ACC112 (cell line): ENCODE measurements around the gene PEAK1.
A peak's percentile ranks its signal among the peaks of the same experiment; 100 is the strongest.

Experiments used
- H2AFZ ChIP-seq: fragments of 200-600 bp; sonication (generic); one replicate; pipeline ENCODE4 v1.6.0; 2017; ENCODE audit warnings: antibody characterized with exemption, low read length; ENCODE audit not compliant: unreplicated experiment
- H3K27ac ChIP-seq: fragments of 200-600 bp; sonication (generic); 2 replicates; pipeline ENCODE4 v1.5.1; 2014; ENCODE audit warnings: low read depth, mild to moderate bottlenecking, antibody characterized with exemption, low read length, moderate library complexity
- H3K27me3 ChIP-seq: fragments of 200-600 bp; sonication (generic); 2 replicates; pipeline ENCODE4 v1.6.1; 2014; ENCODE audit warnings: mild to moderate bottlenecking, antibody characterized with exemption, low read length, moderate library complexity, mixed read lengths; ENCODE audit not compliant: insufficient read depth
- H3K36me3 ChIP-seq: fragments of 200-600 bp; sonication (generic); 2 replicates; pipeline ENCODE4 v1.6.1; 2016; ENCODE audit warnings: mild to moderate bottlenecking, antibody characterized with exemption, low read length, moderate library complexity, mixed read lengths; ENCODE audit not compliant: insufficient read depth
- H3K4me1 ChIP-seq: fragments of 200-600 bp; sonication (generic); one replicate; pipeline ENCODE4 v1.6.1; 2016; ENCODE audit warnings: low read length, mixed read lengths; ENCODE audit not compliant: insufficient read depth, unreplicated experiment, control insufficient read depth
- H3K4me3 ChIP-seq: fragments of 200-600 bp; sonication (generic); 2 replicates; pipeline ENCODE4 v1.5.1; 2014; ENCODE audit warnings: mild to moderate bottlenecking, low read depth, low read length
- H3K79me2 ChIP-seq: fragments of 200-600 bp; sonication (generic); one replicate; pipeline ENCODE4 v1.6.0; 2016; ENCODE audit warnings: low read length; ENCODE audit not compliant: control insufficient read depth, unreplicated experiment, insufficient read depth

The PEAK1 gene

DNA sequence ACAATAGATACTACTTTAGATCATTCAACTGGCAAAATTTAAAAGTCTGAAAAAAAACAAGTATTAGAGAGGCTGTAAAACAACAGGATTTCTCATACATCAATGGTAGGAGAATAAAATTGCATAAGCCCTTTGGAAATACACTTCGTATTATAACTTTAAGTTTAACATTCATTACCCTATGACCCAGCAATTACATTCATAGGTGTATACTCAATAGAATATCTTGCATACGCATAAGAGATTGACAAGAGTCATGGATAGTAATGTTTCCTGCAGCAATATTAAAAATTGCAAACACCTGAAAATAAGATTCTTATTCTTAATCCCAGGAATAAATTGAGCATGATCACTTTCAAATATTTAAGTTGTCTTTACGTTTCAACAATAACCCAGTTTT is 63.6 kb downstream of the PEAK1 start:
- no peaks in the 10 kb centered on the region for H3K27me3 ChIP-seq
- no peak overlapping the region for H3K27ac ChIP-seq
- no peaks in the 10 kb centered on the region for H3K36me3 ChIP-seq
- peaks cover 16% of the 10 kb centered on the region for H3K4me1 ChIP-seq
- H3K4me3 ChIP-seq = no peak overlapping the region
- H2AFZ ChIP-seq = no peak overlapping the region
- peaks cover 47% of the 10 kb centered on the region for H3K79me2 ChIP-seq

DNA sequence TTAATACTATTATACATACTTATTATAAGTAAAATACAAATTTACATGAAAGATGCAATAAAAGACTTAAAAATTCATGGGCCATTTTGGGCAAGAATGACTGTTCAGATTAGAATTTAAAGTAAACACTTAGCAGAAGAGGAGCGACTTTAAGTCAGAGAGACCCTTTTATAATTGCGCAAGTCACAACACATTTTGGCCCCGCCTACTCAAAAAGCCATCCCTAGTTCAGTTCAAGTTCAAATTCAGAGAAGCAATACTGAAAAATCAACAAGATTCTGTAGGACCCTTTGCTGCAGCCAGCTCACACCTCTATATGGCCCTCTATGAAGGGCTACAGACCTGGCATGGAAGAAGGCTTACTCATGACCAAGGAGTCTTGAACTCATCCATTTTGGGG is 64.6 kb downstream of the PEAK1 start:
- Histone ChIP-seq H3K27me3 (no peaks in the 10 kb centered on the region), H3K36me3 (no peaks in the 10 kb centered on the region), H3K27ac (no peak overlapping the region), H3K4me1 (peaks cover 16% of the 10 kb centered on the region), H3K79me2 (peaks cover 45% of the 10 kb centered on the region), H2AFZ (no peak overlapping the region), H3K4me3 (no peak overlapping the region)

DNA sequence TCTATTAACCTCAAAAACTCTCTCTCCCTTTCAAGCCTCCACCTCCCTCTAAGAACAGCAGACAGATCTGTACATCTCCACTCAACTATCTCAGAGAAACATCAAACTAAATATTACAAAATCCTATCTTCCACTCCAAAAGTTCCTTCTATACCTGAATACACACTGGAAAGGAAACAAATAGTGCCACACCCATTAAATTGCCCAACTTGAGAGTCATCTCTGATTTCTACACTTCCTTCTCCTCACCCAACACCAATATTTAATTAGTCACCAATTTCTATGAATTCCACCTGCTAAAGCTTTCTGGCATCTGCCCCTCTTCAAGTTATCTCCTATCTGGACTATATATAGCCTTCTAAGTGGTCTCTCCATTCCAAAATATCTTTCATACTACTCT is 65.8 kb downstream of the PEAK1 start:
- no peak overlapping the region for H3K27ac ChIP-seq
- peaks cover 47% of the 10 kb centered on the region for H3K79me2 ChIP-seq
- peaks cover 16% of the 10 kb centered on the region for H3K4me1 ChIP-seq
- no peaks in the 10 kb centered on the region for H3K36me3 ChIP-seq
- no peaks in the 10 kb centered on the region for H3K27me3 ChIP-seq
- H2AFZ ChIP-seq = no peak overlapping the region
- H3K4me3 ChIP-seq = no peak overlapping the region

DNA sequence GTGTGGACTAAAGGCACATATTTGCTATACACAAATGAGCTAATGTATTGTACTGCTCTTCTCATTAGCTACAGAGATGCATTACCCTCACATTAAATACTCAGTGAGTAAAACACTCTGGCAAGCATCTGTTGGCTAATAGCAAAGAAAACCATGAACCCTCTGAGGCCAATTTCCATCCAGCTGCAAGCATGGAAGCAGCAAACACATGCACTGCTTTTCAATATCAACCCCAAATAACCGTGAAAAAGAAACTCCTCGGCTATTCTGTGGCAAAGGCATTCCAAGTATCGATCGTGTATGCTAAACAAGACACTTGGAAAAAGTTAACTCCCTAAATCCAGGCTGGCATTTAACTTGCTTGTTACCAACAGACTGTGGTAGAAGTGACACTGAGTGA is 67.0 kb downstream of the PEAK1 start:
- Histone ChIP-seq H3K27me3 (no peaks in the 10 kb centered on the region), H3K4me3 (peak overlapping the region; percentile 5; the same call in 1 of the 2 replicates), H2AFZ (no peak overlapping the region), H3K36me3 (no peaks in the 10 kb centered on the region), H3K4me1 (peaks cover 16% of the 10 kb centered on the region), H3K27ac (no peak overlapping the region), H3K79me2 (peaks cover 39% of the 10 kb centered on the region)

DNA sequence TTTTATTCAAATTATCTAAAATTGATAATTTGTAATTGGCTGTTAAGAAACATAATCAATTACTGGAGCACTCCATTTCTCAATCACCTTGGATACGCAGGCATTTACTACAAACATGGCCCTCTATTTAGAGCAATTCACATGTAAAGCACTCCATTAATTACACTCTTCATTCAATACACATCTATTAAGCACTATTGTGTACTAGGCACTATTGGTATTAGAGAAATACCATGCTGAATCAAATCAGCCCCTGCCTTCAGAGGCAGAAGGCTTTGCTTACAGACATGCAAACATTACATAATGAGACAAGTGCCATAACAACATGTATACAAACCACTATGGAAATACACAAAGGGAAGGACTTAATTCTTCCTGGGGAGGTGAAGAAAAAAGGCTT is 69.1 kb downstream of the PEAK1 start:
- peaks cover 15% of the 10 kb centered on the region for H3K36me3 ChIP-seq

DNA sequence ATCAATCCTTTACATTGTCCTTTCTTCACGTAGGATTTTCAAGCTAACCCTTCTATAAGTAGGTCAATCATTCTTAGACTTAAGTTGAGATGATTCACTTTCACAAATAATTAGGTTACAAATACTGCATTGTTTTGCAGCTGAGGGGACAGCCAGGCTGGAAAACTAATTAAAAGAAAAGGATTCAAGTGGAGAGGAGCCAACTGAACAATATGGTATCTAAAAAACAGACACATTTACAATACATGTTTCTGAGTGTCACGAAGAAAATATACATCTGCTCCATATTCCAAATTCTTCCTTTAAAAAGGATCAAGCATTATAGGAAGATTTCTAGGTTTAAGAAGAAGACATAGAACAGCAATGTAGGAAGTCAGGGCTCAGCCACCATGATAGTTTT is 70.2 kb downstream of the PEAK1 start:
- Histone ChIP-seq H2AFZ (no peak overlapping the region), H3K27ac (no peak overlapping the region), H3K79me2 (peaks cover 47% of the 10 kb centered on the region), H3K4me1 (peaks cover 20% of the 10 kb centered on the region), H3K36me3 (peaks cover 22% of the 10 kb centered on the region), H3K4me3 (no peak overlapping the region), H3K27me3 (no peaks in the 10 kb centered on the region)

More for the DNA sequence above, 69.1 kb downstream of the PEAK1 start:
- Histone ChIP-seq H2AFZ (no peak overlapping the region), H3K4me3 (no peak overlapping the region), H3K4me1 (peaks cover 20% of the 10 kb centered on the region), H3K27ac (no peak overlapping the region), H3K27me3 (no peaks in the 10 kb centered on the region), H3K79me2 (peaks cover 49% of the 10 kb centered on the region)

DNA sequence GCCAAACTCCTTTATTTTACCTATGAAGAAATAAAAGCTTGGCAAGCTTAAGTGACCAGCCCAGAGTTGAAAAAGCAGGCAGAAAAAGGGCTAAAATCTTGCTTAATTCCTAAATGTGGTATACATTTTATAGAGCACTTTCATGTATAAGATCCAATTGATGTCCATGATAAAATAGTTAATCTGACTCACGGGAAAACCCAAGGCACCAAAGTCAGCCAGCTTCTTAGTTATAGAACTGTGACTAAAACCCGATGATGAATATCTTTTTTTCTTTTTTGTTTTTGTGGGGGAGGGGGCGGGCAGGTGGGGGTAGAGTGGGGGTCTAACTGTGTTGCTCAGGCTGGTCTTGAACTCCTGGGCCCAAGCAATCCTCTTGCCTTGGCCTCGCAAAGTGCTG is 71.4 kb downstream of the PEAK1 start:
- no peak overlapping the region for H2AFZ ChIP-seq
- H3K4me3 ChIP-seq = no peak overlapping the region
- H3K79me2 ChIP-seq = peaks cover 39% of the 10 kb centered on the region
- H3K36me3 ChIP-seq = peaks cover 26% of the 10 kb centered on the region
- H3K27me3 ChIP-seq = no peaks in the 10 kb centered on the region
- H3K27ac ChIP-seq = no peak overlapping the region
- peaks cover 11% of the 10 kb centered on the region for H3K4me1 ChIP-seq

DNA sequence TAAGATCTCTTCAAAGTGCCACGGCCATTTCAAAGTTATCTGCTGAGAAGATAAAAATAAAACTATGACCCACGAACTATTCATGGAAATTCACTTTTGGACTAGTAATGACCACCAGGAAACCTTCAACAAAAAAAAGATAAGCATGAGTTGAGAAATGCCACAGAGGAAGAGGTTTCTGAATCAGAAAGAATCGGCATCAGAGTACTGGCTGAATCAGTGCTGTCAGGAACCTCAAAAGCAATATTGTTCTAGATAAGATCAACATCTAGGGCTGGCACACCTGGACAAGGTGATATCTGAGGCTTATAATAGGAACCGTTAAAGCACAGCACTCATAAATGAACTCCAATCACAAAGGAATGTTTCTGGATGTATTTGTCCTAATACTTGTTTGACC is 72.7 kb downstream of the PEAK1 start:
- Histone ChIP-seq H3K27ac (no peak overlapping the region), H3K79me2 (peaks cover 34% of the 10 kb centered on the region), H3K36me3 (peaks cover 26% of the 10 kb centered on the region), H3K4me3 (no peak overlapping the region), H2AFZ (no peak overlapping the region), H3K27me3 (no peaks in the 10 kb centered on the region), H3K4me1 (peaks cover 4% of the 10 kb centered on the region)

DNA sequence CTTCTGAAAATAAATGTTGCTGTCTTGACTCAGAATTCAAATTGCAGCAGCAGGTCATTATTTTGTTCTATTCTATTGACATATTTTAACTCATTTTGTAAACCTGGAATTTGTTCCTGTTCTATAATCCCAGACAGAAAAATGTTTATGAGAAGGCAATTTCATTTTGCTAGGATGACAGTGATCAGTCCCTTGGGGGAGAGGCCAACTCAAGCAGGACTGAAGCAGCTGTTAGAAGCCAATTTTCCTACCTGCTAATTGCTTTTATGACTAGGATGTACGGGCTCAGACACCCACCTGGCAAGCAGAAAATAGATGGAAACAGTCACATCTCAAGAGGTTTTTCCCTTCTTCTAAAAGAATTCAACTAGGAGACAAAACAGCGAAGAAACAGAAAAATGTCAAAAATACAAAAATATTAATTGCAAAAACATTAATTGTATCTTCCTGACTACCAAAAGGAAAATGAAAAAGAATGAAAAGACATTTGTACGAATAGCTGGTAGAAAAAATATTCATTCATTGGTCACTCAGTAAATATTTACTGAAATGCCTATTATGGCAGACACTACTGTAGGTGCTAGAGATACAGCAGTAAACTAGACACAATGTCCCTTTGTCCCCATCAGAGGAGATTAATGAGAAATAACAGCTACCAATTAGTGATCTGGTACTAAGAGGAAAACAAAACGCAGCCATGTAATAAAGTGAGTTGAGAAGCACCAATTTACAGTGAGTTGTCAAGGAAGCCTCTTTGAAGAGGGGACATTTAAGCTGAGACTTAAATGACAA is 73.5 kb downstream of the PEAK1 start:
- no peak overlapping the region for H3K27ac ChIP-seq
- H3K4me1 ChIP-seq = peaks cover 4% of the 10 kb centered on the region
- no peaks in the 10 kb centered on the region for H3K27me3 ChIP-seq
- peaks cover 32% of the 10 kb centered on the region for H3K79me2 ChIP-seq
- H2AFZ ChIP-seq = no peak overlapping the region
- H3K36me3 ChIP-seq = peaks cover 29% of the 10 kb centered on the region
- H3K4me3 ChIP-seq = no peak overlapping the region

DNA sequence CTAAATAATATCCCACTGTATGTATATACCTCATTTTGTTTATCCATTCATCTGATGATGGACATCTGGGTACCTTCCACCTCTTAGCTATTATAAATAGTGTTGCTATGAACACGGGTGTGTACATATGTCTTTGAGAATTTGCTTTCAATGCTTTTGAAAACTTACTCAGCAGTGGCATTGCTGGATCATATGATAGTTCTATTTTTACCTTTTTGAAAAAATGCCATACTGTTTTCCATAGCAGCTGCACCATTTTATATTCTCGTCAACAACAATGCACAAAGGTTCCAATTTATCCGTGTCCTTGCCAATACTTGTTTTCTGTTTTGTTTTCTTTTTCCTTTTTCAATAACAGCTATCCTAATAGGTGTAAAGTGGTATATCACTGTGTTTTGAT is 77.1 kb downstream of the PEAK1 start:
- H3K4me1 ChIP-seq = peaks cover 4% of the 10 kb centered on the region
- peaks cover 38% of the 10 kb centered on the region for H3K79me2 ChIP-seq
- H3K4me3 ChIP-seq = no peak overlapping the region
- H2AFZ ChIP-seq = no peak overlapping the region
- peaks cover 33% of the 10 kb centered on the region for H3K36me3 ChIP-seq
- H3K27me3 ChIP-seq = no peaks in the 10 kb centered on the region
- H3K27ac ChIP-seq = no peak overlapping the region

DNA sequence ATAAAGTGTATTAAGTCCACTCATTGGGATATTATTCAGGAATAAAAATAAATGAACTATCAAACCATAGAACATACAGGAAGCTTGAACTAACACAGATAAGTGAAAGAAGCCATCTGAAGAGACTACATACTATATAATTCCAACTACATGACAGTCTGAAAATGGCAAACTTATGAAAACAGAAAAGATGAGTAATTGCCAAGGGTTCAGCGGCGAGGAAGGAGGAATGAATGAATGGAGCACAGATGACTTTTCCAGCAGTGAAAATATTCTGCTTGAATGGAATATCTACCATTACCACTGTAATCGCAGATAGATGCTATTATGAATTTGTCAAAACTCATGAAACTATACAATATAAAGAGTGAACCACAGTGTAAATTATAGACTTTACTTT is 79.7 kb downstream of the PEAK1 start:
- Histone ChIP-seq H3K36me3 (peaks cover 17% of the 10 kb centered on the region), H3K79me2 (peaks cover 37% of the 10 kb centered on the region), H3K4me1 (no peaks in the 10 kb centered on the region), H3K4me3 (no peak overlapping the region), H3K27me3 (no peaks in the 10 kb centered on the region), H2AFZ (no peak overlapping the region), H3K27ac (no peak overlapping the region)
